Renal cortex interstitium (tissue), 11 donors: ENCODE results near the gene ABAT. TPM values are rescaled to one million over a fixed set of nuclear protein-coding genes. Genes with fewer than 3 reads are reported as not detected.
"Not testable (repeated sequence)": the region's sequence is repeated elsewhere in the genome, so short reads cannot be mapped to it uniquely, and the experiment has no call there.

Experiments
- DNase-seq, 11 donors: peaks; one replicate each; pipeline ENCODE4 v3.0.0-alpha.2; 2013; ENCODE audit warnings: low read depth in 9 of 11, low spot score in 4 of 11; ENCODE audit errors: extremely low read depth in 1 of 11
- polyA plus RNA-seq, 3 donors: library from polyadenylated mRNA; unstranded; fragments of 120-200 nt; gene quantifications; one replicate each; pipeline ENCODE4 v1.2.1, GENCODE V29; 2013; ENCODE audit not compliant: insufficient read length in 3 of 3

ABAT gene
- polyA plus RNA-seq, 3 donors = 57.0 to 68.6 (median 65.7) TPM

DNA sequence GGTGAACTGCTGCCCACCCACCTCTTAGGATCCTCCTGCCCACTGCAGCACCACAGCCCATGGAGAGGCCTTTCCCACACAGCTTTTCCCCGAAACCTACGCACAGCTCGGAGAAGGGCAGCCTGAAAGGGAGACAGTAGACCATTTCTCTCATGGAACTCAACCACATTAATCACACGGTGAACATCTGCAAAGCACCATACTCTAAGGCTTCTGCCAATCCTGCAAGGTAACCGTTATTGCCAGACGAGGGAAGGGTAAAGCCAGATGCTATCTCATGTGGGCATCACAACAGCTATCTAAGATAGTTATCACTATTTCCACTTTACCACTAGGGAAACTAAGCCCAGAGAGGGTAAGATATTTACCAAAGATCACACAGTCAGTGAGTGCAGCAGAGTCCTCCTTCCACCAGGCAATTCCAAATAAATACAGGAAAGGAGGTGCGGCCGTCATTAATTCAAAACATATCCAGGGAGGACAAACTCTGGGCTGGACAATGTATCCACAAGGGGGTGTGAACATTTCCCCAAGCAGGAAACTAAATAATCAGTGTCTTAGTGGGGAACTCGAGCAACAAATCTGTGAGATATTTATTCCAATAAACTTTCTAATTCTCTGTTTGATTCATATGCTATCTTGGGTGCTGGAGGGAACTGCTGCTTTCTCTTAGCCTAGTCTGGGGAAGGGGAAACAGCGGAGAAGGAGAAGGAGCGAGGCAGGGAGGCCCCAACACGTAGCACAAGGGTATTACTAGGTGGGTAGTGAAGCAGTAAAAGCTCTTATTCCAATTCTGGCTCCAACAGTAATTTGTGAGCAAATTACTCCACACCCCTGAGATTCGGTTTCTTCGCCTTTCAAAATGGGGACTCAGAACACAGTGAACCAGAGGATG, 122.3 kb downstream of the ABAT start:
- no peak for DNase-seq

GRCh38 chr16:8797364-8798173, 123.2 kb downstream of the ABAT start, which contains the start of the genes PMM2 and TMEM186:
TSS of gene PMM2 (plus strand) at chr16:8797839. CDS start at chr16:8797883, 44 bp downstream.
TSS of gene TMEM186 (minus strand) at chr16:8797639. CDS start at chr16:8797614, 25 bp downstream.
- DNase-seq = peak; percentile 83 to 95 (median 91)

- DNase-seq = no peak
Measured at GRCh38 chr16:8798174-8798527, 123.7 kb downstream of the ABAT start.

GRCh38 chr16:8798535-8799157, 124.2 kb downstream of the ABAT start:
- DNase-seq = no peak

DNA sequence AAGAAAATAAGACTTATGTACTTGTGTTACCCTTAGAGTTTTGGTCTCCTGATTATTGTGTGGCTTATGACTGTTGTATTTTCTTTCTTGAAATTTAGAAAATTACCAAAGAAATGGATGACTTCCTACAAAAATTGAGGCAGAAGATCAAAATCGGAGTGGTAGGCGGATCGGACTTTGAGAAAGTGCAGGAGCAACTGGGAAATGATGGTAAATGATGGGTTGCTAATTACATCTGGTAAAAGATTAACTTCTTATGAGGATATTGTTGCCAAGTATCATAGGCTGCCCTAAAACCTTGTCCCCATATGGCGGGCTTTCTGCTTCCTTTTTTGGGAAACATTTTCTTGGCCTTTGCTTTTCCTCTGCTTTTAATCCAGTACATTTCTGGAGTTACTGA, 127.3 kb downstream of the ABAT start:
- DNase-seq = no peak

DNA sequence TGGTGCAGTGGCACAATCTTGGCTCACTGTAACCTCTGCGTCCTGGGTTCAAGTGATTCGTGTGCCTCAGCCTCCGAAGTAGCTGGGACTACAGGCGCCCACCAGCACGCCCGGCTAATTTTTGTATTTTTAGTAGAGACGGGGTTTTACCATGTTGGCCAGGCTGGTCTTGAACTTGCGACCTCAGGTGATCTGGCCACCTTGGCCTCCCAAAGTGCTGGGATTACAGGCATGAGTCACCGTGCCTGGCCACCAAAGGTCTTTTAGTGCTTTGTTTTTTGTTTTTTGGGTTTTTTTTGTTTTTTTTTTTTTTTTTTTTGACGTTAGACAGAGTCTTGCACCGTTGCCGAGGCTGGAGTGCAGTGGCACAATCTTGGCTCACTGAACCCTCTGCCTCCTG, 129.3 kb downstream of the ABAT start:
- not testable (repeated sequence) for DNase-seq

GRCh38 chr16:8804313-8804712, 129.9 kb downstream of the ABAT start:
- DNase-seq = no peak

- no peak for DNase-seq
Measured at GRCh38 chr16:8806272-8806983, 132.0 kb downstream of the ABAT start.

GRCh38 chr16:8807189-8807588, 132.8 kb downstream of the ABAT start:
- DNase-seq = no peak

- no peak for DNase-seq
Measured at GRCh38 chr16:8808009-8808408, 133.6 kb downstream of the ABAT start.

- no peak for DNase-seq
Measured at GRCh38 chr16:8808613-8809353, 134.4 kb downstream of the ABAT start.

- DNase-seq = no peak
Measured at GRCh38 chr16:8812162-8812843, 137.9 kb downstream of the ABAT start.

GRCh38 chr16:8814095-8814806, 139.8 kb downstream of the ABAT start:
- no peak for DNase-seq

DNA sequence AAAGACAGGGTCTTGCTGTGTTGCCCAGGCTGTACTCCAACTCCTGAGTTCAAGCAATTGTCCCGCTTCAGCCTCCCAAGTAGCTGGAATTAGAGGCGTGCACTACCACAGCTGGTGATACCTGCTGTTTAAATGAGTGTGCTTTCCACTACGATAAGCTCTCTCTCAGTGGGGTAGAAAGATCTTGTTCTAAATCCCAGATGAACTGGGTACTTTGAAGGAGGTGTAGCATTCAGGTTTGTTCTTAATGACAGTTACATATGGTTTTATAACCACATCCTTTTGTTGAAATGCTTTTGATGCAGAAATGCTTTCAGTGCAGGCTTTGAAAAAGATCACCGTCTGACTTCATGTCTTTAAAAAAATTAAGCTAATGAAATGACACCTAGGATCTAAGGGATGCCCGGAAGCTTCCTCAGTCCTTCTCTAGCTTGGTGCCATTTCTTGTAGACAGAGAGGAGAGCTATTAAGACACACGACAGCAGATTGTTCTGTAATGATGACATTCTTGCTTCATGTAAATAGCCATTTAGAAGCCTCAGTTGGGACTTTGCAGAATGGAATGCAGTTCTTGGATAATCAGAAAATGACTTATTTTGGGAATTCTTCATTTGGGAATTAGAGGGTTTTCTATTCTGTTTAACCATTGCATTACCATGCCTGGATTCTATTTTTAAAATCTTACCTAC, 142.7 kb downstream of the ABAT start:
- no peak for DNase-seq

DNA sequence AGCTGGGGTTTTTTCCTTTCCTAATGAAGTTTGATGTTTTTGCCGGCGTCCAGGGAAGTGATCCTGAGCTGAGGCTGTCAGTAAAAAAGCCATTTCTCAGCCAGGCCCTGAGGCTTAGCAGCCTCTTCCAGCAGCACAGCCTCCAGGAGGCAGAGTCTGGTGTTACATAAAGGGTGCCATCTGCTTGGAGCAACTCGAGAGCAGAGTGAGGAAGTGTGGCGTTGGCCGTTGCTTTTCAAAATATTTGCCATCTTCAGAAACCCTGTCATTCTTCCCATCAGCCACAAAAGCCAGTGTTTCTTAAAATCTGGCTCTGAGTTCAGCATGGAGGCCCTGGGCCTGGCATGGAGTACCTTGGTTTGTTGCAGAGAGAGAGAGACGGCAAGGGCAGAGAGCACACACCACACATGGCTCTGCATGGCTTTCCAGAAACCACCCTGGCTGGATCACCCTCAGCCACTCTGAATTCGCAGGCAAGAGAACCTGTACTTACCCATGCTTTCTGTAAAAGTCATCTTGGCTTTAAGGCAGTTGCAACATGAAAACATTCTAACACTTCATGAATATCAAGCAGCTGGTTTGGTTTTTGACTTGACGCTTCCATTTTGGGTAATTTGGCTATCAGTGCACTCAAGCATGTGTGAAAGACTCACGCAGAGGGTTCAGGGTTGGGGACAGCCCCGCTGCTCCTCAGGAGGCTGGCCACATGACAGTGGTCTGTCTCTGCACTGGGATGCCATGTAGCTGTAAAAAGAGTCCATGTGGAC, 144.3 kb downstream of the ABAT start:
- no peak for DNase-seq
